H1 (cell line): Measurements from ENCODE around the gene YWHAG. TPM values are rescaled to one million over a fixed set of nuclear protein-coding genes. Genes with fewer than 3 reads are reported as not detected.
"Not testable (repeated sequence)": the region's sequence is repeated elsewhere in the genome, so short reads cannot be mapped to it uniquely, and the experiment has no call there.

Experiments
- CTCF ChIA-PET: fragments of 300-600 bp; sonication (Branson Sonifier 250); formaldehyde crosslinking; loops from one replicate; lab custom pipeline; 2021; ENCODE audit not compliant: partially characterized antibody; lab: Charles Lee
- POLR2A ChIA-PET: fragments of 300-600 bp; sonication (Branson Sonifier 250); formaldehyde crosslinking; loops from one replicate; lab custom pipeline; 2021; ENCODE audit warnings: inconsistent platforms; ENCODE audit not compliant: partially characterized antibody; lab: Charles Lee
- DNase-seq, 2 experiments: peaks; one replicate each; pipeline versions ENCODE4 v3.0.0 to v3.0.0-alpha.2; 2010 to 2022; ENCODE audit warnings: low spot score in 2 of 2, low read depth in 1 of 2, mixed read lengths in 1 of 2
- FAIRE-seq: peaks from 2 replicates; lab custom pipeline; 2011; peaks lifted over from hg19 to GRCh38; lab: Jason Lieb, UNC
- H2AFZ ChIP-seq: 2 replicates; pipeline ENCODE4 v1.8.1; 2012; ENCODE audit warnings: low read length, inconsistent platforms
- H2AK5ac ChIP-seq: 2 replicates; pipeline ENCODE4 v1.6.1; 2013; ENCODE audit warnings: low read depth, low read length
- H2BK120ac ChIP-seq: replicated peaks from 2 replicates; pipeline ENCODE3; 2013; ENCODE audit warnings: low read depth, low read length, inconsistent platforms
- H2BK12ac ChIP-seq: 2 replicates; pipeline ENCODE4 v1.6.1; 2013; ENCODE audit warnings: low read depth, low read length
- H2BK15ac ChIP-seq: 2 replicates; pipeline ENCODE4 v1.6.1; 2013; ENCODE audit warnings: low read length
- H2BK20ac ChIP-seq: 2 replicates; pipeline ENCODE4 v1.6.1; 2013; ENCODE audit warnings: low read length
- H2BK5ac ChIP-seq: 2 replicates; pipeline ENCODE4 v1.6.1; 2013; ENCODE audit warnings: low read depth, low read length
- H3K14ac ChIP-seq: 2 replicates; pipeline ENCODE4 v1.6.1; 2013; ENCODE audit warnings: inconsistent platforms; ENCODE audit not compliant: insufficient read length
- H3K18ac ChIP-seq: 2 replicates; pipeline ENCODE4 v1.6.1; 2013; ENCODE audit warnings: low read length; ENCODE audit errors: extremely low read depth
- H3K23ac ChIP-seq: 2 replicates; pipeline ENCODE4 v1.6.1; 2013; ENCODE audit warnings: inconsistent platforms; ENCODE audit not compliant: insufficient read length
- H3K23me2 ChIP-seq: 2 replicates; pipeline ENCODE4 v1.6.1; 2013; ENCODE audit warnings: low read depth, low read length
- H3K27ac ChIP-seq: 2 replicates; pipeline ENCODE4 v1.6.1; 2011; ENCODE audit warnings: low read depth, low read length, inconsistent platforms
- H3K27me3 ChIP-seq, 4 experiments: replicated peaks in 1 of 4; 1 replicate in 1 of 4; 2 replicates in 3 of 4; pipeline versions ENCODE4 v1.6.1 to v1.8.1; 2011 to 2013; ENCODE audit warnings: low read length in 3 of 4, mild to moderate bottlenecking in 3 of 4, inconsistent platforms in 2 of 4, mixed read lengths in 2 of 4, moderate library complexity in 1 of 4; ENCODE audit not compliant: control insufficient read depth in 3 of 4, insufficient read depth in 3 of 4; ENCODE audit errors: extremely low read depth in 1 of 4
- H3K36me3 ChIP-seq, 4 experiments: 2 replicates each; pipeline versions ENCODE4 v1.6.1 to v1.8.1; 2011 to 2013; ENCODE audit warnings: mild to moderate bottlenecking in 4 of 4, low read length in 3 of 4, moderate library complexity in 2 of 4, control low read depth in 1 of 4, inconsistent platforms in 1 of 4; ENCODE audit not compliant: insufficient read depth in 4 of 4, control insufficient read depth in 2 of 4
- H3K4ac ChIP-seq: replicated peaks from 2 replicates; pipeline ENCODE3; 2013; ENCODE audit warnings: low read length, low read depth, mixed read lengths, inconsistent platforms; ENCODE audit not compliant: insufficient read length
- H3K4me1 ChIP-seq, 4 experiments: replicated peaks in 1 of 4; 1 replicate in 1 of 4; 2 replicates in 3 of 4; pipeline versions ENCODE4 v1.6.1 to v1.8.1; 2011 to 2013; ENCODE audit warnings: low read length in 3 of 4, inconsistent platforms in 2 of 4, mixed read lengths in 1 of 4; ENCODE audit not compliant: insufficient read depth in 4 of 4, control insufficient read depth in 3 of 4
- H3K4me2 ChIP-seq, 2 experiments: 2 replicates each; pipeline versions ENCODE4 v1.6.1 to v1.8.1; 2011 to 2013; ENCODE audit warnings: low read depth in 2 of 2, low read length in 2 of 2, control low read depth in 1 of 2, inconsistent platforms in 1 of 2, mild to moderate bottlenecking in 1 of 2; ENCODE audit not compliant: insufficient read depth in 1 of 2
- H3K4me3 ChIP-seq, 4 experiments: fragments of 200-600, 300-600 bp in 1 of 4; sonication (generic), shearing (Covaris generic), sonication (Bioruptor Twin) in 1 of 4; 2 replicates each; pipeline versions ENCODE4 v1.5.1 to v1.8.1; 2011 to 2016; ENCODE audit warnings: low read length in 4 of 4, low read depth in 3 of 4, control low read depth in 2 of 4, inconsistent platforms in 2 of 4, mild to moderate bottlenecking in 2 of 4, mixed read lengths in 1 of 4, moderate library complexity in 1 of 4; ENCODE audit not compliant: insufficient read depth in 2 of 4; ENCODE audit errors: extremely low read depth in 1 of 4
- H3K56ac ChIP-seq: replicated peaks from 2 replicates; pipeline ENCODE3; 2013; ENCODE audit warnings: low read depth, mild to moderate bottlenecking, mixed read lengths, low read length, inconsistent platforms; ENCODE audit not compliant: insufficient read length
- H3K79me1 ChIP-seq: 2 replicates; pipeline ENCODE4 v1.6.1; 2013; ENCODE audit warnings: low read depth, low read length, control low read depth
- H3K79me2 ChIP-seq, 2 experiments: 2 replicates each; pipeline versions ENCODE4 v1.6.1 to v1.8.1; 2012 to 2013; ENCODE audit warnings: low read length in 2 of 2, mild to moderate bottlenecking in 2 of 2, inconsistent platforms in 1 of 2; ENCODE audit not compliant: insufficient read depth in 2 of 2, control insufficient read depth in 1 of 2
- H3K9ac ChIP-seq, 4 experiments: replicated peaks in 1 of 4; 1 replicate in 1 of 4; 2 replicates in 3 of 4; pipeline versions ENCODE4 v1.6.1 to v1.8.1; 2011 to 2013; ENCODE audit warnings: low read depth in 3 of 4, low read length in 3 of 4, control low read depth in 2 of 4, mild to moderate bottlenecking in 2 of 4, moderate library complexity in 2 of 4, inconsistent platforms in 1 of 4; ENCODE audit errors: extremely low read depth in 1 of 4
- H3K9me3 ChIP-seq, 2 experiments: 2 replicates each; pipeline versions ENCODE4 v1.6.1 to v1.8.1; 2012 to 2013; ENCODE audit warnings: mild to moderate bottlenecking in 2 of 2, moderate library complexity in 2 of 2, control low read depth in 1 of 2, inconsistent platforms in 1 of 2, low read depth in 1 of 2, low read length in 1 of 2, mixed read lengths in 1 of 2; ENCODE audit not compliant: insufficient read depth in 2 of 2
- H4K20me1 ChIP-seq, 2 experiments: replicated peaks in 1 of 2; 2 replicates each; pipeline versions ENCODE3 to v1.8.1; 2011 to 2013; ENCODE audit warnings: inconsistent platforms in 2 of 2, low read length in 2 of 2, mild to moderate bottlenecking in 1 of 2; ENCODE audit not compliant: insufficient read depth in 2 of 2, control insufficient read depth in 1 of 2
- H4K5ac ChIP-seq: 2 replicates; pipeline ENCODE4 v1.6.1; 2013; ENCODE audit warnings: low read length, low read depth, mixed read lengths, inconsistent platforms; ENCODE audit not compliant: insufficient read length
- H4K8ac ChIP-seq: 2 replicates; pipeline ENCODE4 v1.8.0; 2013; ENCODE audit warnings: mild to moderate bottlenecking, moderate library complexity, low read length, inconsistent platforms; ENCODE audit not compliant: insufficient read depth; ENCODE audit errors: extremely low read depth
- H4K91ac ChIP-seq: replicated peaks from 2 replicates; pipeline ENCODE3; 2013; ENCODE audit warnings: low read length, mixed read lengths, inconsistent platforms; ENCODE audit not compliant: insufficient read length
- WGBS, 2 experiments: shearing (Covaris generic) in 1 of 2; methylation state at CpG; one replicate each; pipeline versions ENCODE4 v1.1.6 to v1.1.7; 2013 to 2015; ENCODE audit warnings: low lambda C conversion rate in 2 of 2, mixed read lengths in 2 of 2, inconsistent platforms in 1 of 2, low coverage in 1 of 2, missing lambda C conversion rate in 1 of 2; ENCODE audit not compliant: insufficient replicate concordance in 2 of 2, insufficient coverage in 1 of 2, insufficient read length in 1 of 2; ENCODE audit errors: extremely low coverage in 1 of 2, missing lambda C conversion rate in 1 of 2; 5-methylcytosine and 5-hydroxymethylcytosine counted together
- polyA plus RNA-seq, 7 experiments: library from polyadenylated mRNA; depleted of rRNA in 3 of 7; stranded (reverse) in 5 of 7; unstranded in 2 of 7; fragments of >200 nt in 5 of 7; fragments of 200-250 nt in 2 of 7; gene quantifications; 1 replicate in 5 of 7; 2 replicates in 1 of 7; 4 replicates in 1 of 7; pipeline versions ENCODE4 v1.2.1 to v1.2.3, GENCODE V29; 2011 to 2013; ENCODE audit warnings: missing spikeins in 2 of 7, mixed read lengths in 2 of 7
- total RNA-seq: library from RNA; stranded (reverse); fragmentation: NEBNext Ultra II Directional; extraction: Animal tissue kit (Norgen Biotek cat#: 25700); gene quantifications from 2 replicates; pipeline ENCODE4 v1.2.1, GENCODE V29; 2021

The YWHAG gene
- total and polyA plus RNA-seq, 2 of the 8 experiments (the other 6 are each of a cell fraction or from before 2014, with no cell fraction given) = 57.2 to 241 TPM

DNA sequence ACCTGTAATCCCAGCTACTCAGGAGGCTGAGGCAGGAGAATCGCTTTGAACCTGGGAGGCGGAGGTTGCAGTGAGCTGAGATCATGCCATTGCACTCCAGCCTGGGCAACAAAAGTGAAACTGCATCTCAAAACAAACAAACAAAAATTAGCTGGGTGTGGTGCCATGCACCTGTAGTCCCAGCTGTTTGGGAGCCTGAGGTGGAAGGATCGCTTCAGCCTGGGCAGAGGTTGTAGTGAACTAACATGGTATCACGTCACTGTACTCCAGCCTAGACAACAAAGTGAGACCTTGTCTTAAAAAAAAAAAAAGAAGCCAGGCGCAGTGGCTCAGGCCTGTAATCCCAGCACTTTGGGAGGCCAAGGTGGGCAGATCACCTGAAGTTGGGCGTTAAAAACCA is 29.0 kb upstream of the YWHAG start:
- not testable (repeated sequence) for H3K23me2 ChIP-seq

More for the DNA sequence above, 29.0 kb upstream of the YWHAG start:
- H3K4me2 ChIP-seq, H3K27me3 ChIP-seq, H3K9ac ChIP-seq, H3K9me3 ChIP-seq, H3K4me3 ChIP-seq, H3K4me1 ChIP-seq, H4K8ac ChIP-seq, H2BK5ac ChIP-seq, H2BK120ac ChIP-seq, H3K36me3 ChIP-seq, H3K18ac ChIP-seq, H4K20me1 ChIP-seq, H4K5ac ChIP-seq, H3K79me1 ChIP-seq, DNase-seq, H3K56ac ChIP-seq, H3K23ac ChIP-seq, H2AFZ ChIP-seq, H3K4ac ChIP-seq, H4K91ac ChIP-seq, H3K27ac ChIP-seq, H2BK15ac ChIP-seq, FAIRE-seq, H3K79me2 ChIP-seq, H2BK20ac ChIP-seq, H2AK5ac ChIP-seq, H3K14ac ChIP-seq: not testable (repeated sequence)
- 0 out of 2 replicates have a peak overlapping the region, but pooled peaks have one; percentile 50 for H2BK12ac ChIP-seq
- ChIA-PET POLR2A (interaction anchor here (1.3 to 1.5 kb wide), 2 partner anchors 29 to 33 kb away, joined by 4 to 5 read pairs; partner anchors contain the start of gene YWHAG), CTCF (interaction anchor here (1.3 kb wide), 1 partner anchor 19 kb away, joined by 5 read pairs; no protein-coding TSS in a partner anchor)
- 90% methylated on average over 5 of the region's 6 CpGs; no CpG with 5 or more reads in 1 of the 2 experiments for WGBS, 2 experiments
